NCI-H1048 (cell line): Measurements from ENCODE around the gene ZNF222.
A peak's percentile ranks its signal among the peaks of the same experiment; 100 is the strongest.

Source experiments
- DNase-seq: peaks from one replicate; lab custom pipeline; 2025; lab: John Stamatoyannopoulos, UW

ZNF222 gene

GRCh38 chr19:44025217-44025936 is at the start of gene ZNF222:
ZNF222 (plus strand) TSS chr19:44025379; CDS start chr19:44025437, 58 bp downstream.
- no peak for DNase-seq

DNA sequence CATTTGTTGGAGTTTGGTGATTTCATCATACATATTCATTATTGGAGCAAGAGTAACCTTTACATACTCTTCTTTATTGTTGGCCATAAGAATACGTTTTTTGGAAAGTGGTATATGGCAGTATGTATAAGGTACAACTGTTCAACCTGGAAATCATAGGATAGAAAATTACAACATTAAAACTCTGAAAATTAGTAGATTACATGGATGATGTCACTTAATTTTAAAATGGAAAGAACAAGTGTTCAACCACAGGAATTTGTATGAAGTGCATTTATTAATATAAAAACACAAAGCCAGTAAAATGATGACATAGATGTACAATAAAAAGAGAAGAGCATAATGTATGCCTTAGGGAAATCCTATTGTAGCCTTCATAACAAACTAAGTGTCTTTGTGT is 48.4 kb upstream of the ZNF222 start:
- no peak for DNase-seq

DNA sequence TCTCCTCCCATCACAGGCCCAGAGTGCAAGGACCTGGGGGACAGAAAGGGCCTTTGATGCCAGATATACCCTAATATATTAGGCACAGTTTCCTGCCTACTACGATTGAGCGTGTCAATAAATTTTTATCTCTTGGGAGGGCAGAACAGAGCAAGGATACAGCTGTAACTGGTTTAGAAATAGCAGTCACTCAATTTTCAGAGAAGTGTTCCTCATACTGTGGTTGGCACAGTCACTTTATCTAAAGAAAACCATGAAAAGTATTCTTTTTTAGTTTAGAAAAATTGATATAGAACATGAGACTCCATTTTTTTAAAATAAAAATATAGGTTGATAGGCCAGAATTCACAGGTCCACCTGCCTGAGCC is 41.7 kb upstream of the ZNF222 start:
- DNase-seq, result no peak

GRCh38 chr19:43983912-43984686 is 41.1 kb upstream of the ZNF222 start, which contains the start of gene ZNF155:
ZNF155 (plus strand) TSS chr19:43984188; CDS start chr19:43988544, 4,356 bp downstream.
- DNase-seq, result peak; percentile 60

DNA sequence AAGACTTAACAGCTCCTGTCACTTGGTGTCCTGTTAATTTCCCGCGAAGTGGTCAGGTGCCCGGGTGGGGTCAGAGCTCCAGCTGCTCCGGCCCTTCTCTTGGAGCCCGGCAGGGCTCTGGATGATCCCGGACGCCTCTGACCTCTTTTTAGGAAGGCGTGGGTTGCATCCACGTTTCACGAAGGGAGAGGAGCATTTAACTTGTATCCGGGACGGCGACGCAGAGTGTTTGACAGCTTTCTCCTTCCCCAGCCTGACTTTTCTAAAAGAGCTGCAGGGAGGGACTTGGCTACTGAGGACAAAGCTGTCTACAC is 40.5 kb upstream of the ZNF222 start:
- DNase-seq, result no peak

- no peak for DNase-seq
Measured at GRCh38 chr19:43997631-43998290, 27.4 kb upstream of the ZNF222 start.

DNA sequence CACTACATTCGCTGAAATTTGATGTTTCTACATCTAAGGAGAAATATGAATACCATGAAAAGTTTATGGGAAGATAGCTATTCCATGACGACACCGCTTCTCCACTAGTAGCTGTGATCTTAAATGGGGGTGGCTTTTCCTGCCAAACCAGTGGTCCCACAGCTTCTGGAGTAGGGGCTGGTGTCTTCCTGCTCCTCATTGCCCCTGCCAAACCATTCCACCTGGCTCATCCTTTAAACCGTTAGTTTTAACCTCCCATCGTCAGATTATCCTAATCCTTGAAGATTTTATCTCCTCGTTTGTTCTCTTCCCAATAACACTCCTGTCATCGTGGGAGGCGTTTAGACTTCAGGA is 23.0 kb upstream of the ZNF222 start:
- DNase-seq, result no peak

DNA sequence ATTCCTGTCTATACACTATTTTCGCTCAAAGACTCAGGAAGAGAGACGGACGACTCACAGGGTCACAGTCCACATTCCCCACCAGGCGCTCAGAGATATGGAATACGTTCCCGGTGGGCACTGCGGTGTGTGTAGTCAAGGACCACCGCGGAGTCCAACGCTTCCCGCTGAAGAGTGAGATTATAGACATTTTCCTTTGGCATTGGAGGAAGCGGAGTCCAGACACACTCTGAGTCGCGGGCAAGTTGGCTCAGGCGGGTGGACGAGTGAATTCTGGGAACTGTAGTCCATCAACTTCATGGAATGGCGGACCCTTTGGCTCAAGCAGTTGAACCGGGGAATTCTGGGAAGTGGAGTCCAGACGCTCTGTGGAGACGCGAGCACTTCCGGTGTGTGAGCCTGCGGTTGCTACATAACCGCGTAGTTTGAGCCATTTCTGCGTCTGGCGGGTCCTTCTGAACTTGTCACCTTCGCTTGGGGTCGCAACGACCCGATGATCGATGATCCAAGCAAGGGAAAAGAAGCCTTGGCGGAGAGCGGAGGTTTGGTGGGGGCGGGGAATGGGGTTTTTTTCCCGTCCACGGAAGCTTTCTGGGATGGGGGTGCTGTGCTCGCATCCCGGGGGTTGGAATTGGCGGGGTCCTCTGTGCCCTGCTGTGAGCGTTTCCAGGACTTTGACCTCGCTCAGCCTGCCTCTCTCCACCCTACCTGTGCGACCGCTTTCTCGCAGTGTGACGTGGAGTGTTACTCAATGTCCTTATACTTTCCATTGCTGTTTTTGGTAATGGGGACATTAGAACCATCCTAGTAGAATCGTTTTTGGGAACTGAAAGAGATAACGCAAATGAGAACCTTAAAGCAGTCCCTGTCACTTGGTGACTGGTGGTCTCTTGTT is 22.4 kb upstream of the ZNF222 start, which contains the start of gene ZNF230:
TSS of gene ZNF230 (plus strand) at position 392 of the 895 bp plus-strand sequence. CDS start 4,122 bp downstream, outside the sequence.
- peak; percentile 77 for DNase-seq

DNA sequence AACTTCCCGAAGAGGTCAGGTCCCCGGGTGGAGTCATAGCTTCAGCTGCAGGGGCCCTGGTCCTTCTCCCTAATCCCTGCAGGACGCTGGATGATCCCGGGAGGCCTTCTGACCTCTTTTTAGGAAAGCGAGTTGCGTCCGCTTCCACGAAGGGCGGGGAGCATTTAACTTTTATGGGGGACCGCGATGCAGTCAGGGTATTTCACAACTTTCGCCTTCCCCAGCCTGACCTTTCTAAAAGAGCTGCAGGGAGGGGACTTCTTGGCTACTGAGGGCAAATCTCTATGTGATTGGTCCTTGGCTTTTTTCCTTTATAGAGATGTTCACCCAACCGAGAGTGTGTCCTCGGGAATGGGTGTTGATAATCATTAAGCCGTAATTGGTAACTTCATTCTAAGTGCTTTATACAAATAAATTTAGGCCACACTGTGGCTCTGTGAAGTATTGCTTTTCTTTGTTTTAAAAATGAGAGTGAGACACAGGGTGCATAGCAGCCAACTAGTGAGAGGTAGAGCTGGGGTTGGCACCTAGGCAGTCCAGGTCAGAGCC is 21.6 kb upstream of the ZNF222 start:
- DNase-seq, result no peak

DNA sequence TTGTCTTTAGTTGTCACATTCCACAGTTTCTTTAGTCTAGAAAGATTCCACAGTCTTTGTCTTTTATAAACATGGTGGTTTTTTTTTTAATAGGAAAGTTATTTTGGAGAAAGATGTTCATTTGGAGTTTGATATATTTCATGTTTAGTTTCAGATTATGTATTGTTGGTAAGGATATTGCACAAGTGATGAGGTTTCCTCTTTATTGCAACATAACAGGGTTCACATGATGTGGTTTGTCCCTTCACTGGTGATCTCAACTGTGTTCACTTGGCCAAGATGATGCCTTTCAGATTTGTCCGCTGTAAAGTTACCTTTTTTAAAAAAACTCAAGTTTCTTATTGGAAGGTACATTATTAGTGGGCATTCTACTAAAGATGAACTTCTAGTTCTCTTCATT is 19.2 kb upstream of the ZNF222 start:
- no peak for DNase-seq

DNA sequence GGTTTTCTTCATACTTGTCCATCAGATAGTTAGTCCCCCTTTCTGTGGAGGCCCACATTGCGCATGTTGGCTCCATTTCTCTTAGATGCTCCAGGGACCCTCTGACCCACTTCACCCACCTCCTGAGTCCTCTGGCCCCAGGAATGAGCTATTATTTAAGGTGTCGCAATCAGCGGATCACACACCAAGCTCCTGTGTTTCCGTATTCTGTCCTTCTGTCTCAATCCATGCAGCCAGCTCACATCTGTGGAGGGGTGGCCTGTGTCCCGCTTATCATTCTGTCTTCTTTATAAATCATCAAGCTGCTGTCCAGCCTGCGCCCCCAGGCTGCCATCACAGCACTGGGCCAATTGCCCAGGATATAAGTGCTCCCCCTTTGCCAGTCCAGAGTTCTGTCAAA is 17.7 kb upstream of the ZNF222 start:
- DNase-seq, result no peak

GRCh38 chr19:44010468-44010867 is 14.7 kb upstream of the ZNF222 start:
- no peak for DNase-seq

DNA sequence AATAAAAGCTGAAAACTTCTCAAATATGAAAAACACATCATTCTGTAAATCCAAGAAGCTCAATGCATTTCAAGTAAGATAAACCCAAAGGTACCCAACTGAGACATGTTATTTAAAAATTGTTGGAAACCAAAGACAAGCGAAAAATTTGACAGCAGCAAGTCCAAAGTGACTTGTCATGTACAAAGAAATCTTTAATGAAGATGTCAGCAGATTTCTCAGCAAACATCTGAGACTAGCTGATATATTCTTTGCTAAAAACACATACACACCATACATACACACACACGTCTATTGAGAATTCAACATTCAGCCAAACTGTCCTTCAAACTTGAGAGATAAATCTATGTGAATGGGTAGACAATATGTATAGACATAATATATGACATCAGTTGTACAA is 5.7 kb upstream of the ZNF222 start:
- DNase-seq, result no peak

- DNase-seq, result no peak
Measured at GRCh38 chr19:44021221-44021620, 4.0 kb upstream of the ZNF222 start.

DNA sequence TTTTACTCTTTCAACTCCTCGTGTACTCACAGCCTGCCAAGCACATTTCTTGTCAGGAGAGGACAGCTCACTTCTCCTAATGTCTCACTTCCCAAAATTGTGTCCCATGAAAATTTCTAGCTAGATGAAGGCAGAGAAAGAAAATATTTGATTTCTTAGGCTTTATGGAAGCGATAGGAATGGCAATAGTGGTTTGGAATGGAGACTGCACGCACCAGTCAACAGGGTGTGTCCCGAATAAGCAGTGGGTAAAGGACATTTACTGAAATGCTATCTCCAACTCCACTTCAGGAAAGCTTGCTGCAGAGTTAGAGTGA is 321 bp upstream of the ZNF222 start:
- DNase-seq, result no peak

- DNase-seq, result no peak
Measured at GRCh38 chr19:44026622-44027021, 1.4 kb downstream of the ZNF222 start.

GRCh38 chr19:44032001-44032610 is 6.9 kb downstream of the ZNF222 start:
- DNase-seq, result no peak

GRCh38 chr19:44042147-44042546 is 17.0 kb downstream of the ZNF222 start:
- DNase-seq, result no peak

DNA sequence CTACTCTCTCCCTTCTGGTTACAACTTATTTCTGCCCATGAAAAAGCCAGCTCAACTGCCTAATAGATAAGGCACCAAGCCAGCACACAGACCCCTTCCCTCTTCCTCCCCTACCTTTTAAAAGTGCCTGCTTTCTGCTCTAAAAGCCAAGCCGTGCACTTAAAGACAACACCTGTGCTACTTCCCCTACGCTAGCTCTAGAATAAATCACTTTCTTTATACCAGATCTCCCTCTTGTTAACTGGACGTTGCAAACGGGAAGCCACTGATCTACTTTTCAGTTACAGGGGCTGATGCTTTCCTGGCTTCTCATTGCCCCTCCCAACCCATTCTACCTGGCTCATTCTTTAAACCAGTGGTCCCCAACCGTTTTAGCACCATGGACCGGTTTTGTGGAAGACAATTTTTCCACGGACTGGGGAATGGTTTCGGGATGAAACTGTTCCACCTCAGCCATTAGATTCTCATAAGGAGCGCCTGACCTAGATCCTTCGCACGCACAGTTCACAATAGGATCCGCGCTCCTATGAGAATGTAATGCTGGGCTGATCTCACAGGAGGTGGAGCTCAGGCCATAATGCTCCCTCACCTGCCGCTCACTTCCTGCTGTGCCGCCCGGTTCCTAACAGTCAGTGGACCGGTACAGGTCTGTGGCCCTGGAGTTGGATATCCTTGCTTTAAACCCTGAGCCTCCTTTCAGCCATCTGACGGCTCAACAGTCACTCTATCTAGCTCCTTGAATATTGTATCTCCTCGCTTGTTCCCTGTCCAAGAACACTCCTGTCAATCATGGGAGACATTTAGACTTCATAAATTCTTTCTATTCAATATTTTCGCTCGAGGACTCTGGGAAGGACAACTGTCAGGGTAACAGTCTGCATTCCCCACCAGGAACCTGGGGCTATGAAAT is 25.8 kb downstream of the ZNF222 start:
- no peak for DNase-seq

DNA sequence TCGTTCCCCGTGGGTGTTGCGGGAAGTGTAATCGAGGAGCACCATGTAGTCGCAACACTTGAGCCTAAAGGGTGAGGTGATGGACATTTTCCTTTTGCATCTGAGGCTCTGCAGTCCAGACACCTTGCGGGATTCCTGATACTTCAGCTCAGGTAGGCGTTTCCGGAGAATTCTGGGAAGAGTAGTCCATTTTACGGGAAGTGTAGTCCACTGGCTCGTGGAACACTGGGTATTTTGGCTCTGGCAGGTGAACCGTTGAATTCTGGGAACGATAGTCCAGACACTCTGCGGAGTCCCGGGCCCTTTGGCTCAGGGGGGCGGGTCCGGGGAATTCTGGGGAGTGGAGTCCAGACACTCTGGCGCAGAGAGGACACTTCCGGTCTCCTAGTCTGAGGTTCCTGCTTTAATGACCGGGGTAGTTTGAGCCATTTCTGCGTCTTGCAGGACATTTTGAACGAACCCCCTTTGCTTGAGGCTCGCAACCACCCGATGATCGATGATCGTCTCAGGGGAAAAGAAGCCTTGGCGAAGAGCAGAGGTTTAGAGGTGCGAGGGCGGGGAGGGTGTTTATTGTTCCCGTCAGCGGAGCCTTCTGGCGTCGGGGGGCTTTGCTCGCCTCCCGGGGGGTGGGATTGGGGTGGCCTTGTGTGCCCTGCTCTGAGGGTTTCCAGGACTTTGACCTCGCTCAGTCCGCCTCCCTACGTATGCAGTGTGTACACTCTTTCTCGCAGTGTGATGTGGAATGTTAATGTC is 26.6 kb downstream of the ZNF222 start, which contains the start of gene ZNF223:
TSS of gene ZNF223 (plus strand) at position 387 of the 753 bp plus-strand sequence. CDS start 3,141 bp downstream, outside the sequence.
- no peak for DNase-seq
